Osteocyte (in vitro differentiated cells): ENCODE data around the gene C1QTNF12. TPM values are rescaled to one million over a fixed set of nuclear protein-coding genes. Genes with fewer than 3 reads are reported as not detected.

ENCODE experiments used
- DNase-seq: peaks from one replicate; pipeline ENCODE4 v3.0.0; 2021; ENCODE audit warnings: mixed read lengths; ENCODE audit not compliant: unreplicated experiment; ENCODE audit errors: extremely low spot score
- H3K27ac Mint-ChIP-seq: one replicate; pipeline ENCODE4 v1.8.0; 2021; ENCODE audit warnings: mild to moderate bottlenecking, mixed read lengths; ENCODE audit not compliant: unreplicated experiment
- H3K27me3 Mint-ChIP-seq: one replicate; pipeline ENCODE4 v1.8.0; 2021; ENCODE audit warnings: mixed read lengths; ENCODE audit not compliant: unreplicated experiment
- H3K36me3 Mint-ChIP-seq: one replicate; pipeline ENCODE4 v1.8.0; 2021; ENCODE audit warnings: mixed read lengths; ENCODE audit not compliant: unreplicated experiment
- H3K4me1 Mint-ChIP-seq: one replicate; pipeline ENCODE4 v1.8.0; 2021; ENCODE audit warnings: mixed read lengths; ENCODE audit not compliant: unreplicated experiment
- H3K4me3 Mint-ChIP-seq: one replicate; pipeline ENCODE4 v1.8.0; 2021; ENCODE audit warnings: mild to moderate bottlenecking, moderate library complexity, mixed read lengths; ENCODE audit not compliant: unreplicated experiment
- H3K9me3 Mint-ChIP-seq: one replicate; pipeline ENCODE4 v1.8.0; 2021; ENCODE audit warnings: mixed read lengths; ENCODE audit not compliant: unreplicated experiment
- total RNA-seq: library from RNA; stranded (reverse); gene quantifications from 2 replicates; pipeline ENCODE4 v1.2.1, GENCODE V29; 2021
- TF ChIP-seq, protein P1 (sequence below): fragments of 200-600 bp; sonication (generic); IDR thresholded peaks from 2 replicates; pipeline ENCODE4 v1.5.0; 2021; ENCODE audit warnings: antibody characterized with exemption, mild to moderate bottlenecking, moderate library complexity

C1QTNF12 gene
- total RNA-seq, 1 donor from 2014 or later = 3.6 TPM

DNA sequence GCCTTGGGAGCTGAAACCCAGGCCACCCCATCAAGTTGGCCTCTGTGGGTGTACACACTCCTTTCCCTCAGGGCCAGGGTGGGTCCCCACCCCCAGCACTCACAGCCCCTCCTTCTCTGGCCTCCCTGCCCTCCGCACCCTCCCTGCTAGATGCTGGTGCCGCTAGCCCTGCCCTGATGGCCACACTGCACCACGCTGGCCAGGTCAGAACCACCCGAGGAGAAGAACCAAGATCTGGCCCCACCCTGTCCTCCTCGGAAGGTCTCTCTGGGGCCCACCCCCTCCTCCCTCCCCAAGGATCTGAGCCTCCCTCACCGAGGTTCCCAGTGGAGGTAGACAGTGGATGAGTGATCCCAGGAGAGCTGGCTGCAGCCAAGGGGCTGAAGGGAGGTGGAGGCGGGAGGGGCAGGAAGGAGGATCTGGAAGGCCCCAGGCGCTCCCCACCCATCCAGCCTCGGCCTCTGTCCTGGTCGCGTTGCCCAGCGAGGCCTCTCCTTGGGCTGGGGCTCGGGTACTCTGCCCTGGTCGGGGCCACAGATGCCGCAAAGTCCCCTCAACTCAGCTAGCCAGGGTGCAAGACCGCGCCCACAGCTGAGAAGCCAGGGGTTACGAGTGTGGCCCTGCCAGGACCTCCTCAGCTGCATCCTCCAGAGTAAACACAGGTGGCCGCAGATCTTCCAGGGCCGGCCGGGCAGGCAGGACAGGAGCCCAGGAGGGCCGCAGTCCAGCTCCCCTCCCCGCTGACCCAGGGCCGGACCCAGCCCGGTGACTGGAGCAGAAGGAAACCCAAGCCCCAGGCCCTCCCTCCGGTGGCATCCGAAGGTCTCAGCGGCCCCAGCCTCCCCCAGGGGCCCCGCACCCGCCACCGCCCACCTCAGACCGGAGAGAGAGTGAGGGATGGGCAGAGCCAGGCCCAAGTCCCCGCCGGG is 9.3 kb downstream of the C1QTNF12 start:
- peaks cover 6% of the 10 kb centered on the region for H3K36me3 Mint-ChIP-seq

DNA sequence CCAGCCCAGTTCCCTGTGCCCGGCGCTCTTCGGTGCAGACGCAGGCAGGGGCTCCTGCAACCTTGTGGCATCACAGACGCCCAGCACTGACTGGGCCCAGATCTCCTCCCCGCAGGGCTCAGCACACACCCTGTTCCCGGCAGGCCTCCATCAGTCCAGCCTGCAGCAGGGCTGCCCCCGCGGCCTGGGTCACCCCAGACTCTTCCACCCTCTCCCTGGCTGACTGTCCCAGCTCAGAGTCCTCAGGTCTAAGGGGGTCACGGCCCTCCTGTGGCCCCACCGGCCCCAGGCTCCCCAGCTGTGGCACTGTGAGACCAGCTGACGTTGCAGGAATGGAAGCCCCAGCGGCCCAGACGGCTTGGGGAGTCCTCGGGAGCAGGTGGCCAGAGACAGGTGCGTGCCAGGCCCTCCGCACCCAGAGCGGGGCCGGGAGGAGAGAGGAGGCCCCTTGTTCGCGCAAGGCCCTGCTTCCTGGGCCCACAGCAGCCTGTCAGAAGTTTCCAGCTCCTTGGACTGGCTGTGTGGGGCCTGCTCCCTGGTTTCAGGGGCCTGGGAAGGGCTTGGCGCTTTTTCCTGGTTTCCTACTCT is 10.3 kb downstream of the C1QTNF12 start:
- peaks cover 36% of the 10 kb centered on the region for H3K4me1 Mint-ChIP-seq
- peaks cover 6% of the 10 kb centered on the region for H3K36me3 Mint-ChIP-seq
- H3K9me3 Mint-ChIP-seq = no peaks in the 10 kb centered on the region
- DNase-seq = no peak
- no peaks in the 10 kb centered on the region for H3K27me3 Mint-ChIP-seq
- TF ChIP-seq, protein P1, sequence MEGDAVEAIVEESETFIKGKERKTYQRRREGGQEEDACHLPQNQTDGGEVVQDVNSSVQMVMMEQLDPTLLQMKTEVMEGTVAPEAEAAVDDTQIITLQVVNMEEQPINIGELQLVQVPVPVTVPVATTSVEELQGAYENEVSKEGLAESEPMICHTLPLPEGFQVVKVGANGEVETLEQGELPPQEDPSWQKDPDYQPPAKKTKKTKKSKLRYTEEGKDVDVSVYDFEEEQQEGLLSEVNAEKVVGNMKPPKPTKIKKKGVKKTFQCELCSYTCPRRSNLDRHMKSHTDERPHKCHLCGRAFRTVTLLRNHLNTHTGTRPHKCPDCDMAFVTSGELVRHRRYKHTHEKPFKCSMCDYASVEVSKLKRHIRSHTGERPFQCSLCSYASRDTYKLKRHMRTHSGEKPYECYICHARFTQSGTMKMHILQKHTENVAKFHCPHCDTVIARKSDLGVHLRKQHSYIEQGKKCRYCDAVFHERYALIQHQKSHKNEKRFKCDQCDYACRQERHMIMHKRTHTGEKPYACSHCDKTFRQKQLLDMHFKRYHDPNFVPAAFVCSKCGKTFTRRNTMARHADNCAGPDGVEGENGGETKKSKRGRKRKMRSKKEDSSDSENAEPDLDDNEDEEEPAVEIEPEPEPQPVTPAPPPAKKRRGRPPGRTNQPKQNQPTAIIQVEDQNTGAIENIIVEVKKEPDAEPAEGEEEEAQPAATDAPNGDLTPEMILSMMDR = no peak
- H3K4me3 Mint-ChIP-seq = no peak overlapping the region
- no peak overlapping the region for H3K27ac Mint-ChIP-seq

More for the DNA sequence above, 9.3 kb downstream of the C1QTNF12 start:
- Mint-ChIP-seq H3K27ac (peak overlapping the region; percentile 47), H3K4me1 (peaks cover 36% of the 10 kb centered on the region), H3K27me3 (no peaks in the 10 kb centered on the region), H3K9me3 (no peaks in the 10 kb centered on the region), H3K4me3 (no peak overlapping the region)
- DNase-seq = no peak
- TF ChIP-seq, protein P1 = no peak

DNA sequence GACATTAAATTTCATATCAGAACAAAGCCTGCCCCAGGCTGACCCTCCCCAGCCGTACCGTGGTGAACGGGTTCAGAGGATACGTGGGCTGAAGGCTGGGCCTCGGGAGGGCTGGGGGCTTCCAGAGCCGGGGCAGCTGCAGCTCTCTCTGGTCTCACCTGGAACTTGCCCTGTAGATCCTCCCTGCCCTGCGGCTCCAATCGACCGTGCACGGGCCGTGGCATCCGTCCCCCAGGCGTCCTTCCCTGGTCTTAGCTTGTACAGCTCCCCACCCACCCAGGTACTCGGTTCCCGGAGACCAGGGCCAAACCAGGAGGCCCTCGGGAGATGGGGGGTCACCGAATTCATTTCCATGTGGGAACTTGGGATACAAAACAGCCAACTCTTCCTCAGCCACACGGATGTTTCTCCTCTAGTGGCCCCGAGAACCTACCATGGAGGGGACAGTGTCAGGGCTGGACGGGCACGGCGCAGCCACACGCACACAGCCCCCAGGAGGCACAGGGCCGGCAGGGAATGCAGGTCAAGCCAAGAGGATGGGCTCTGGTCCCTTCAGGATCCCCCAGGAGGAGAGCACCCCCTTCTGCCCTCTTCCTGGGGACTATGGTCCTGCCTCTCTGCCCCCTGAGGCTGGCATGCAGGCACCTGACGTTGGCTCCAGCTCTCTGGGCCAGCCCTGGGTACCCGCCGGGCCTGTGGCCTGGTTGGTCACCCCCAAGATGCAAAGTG is 11.3 kb downstream of the C1QTNF12 start:
- H3K27ac Mint-ChIP-seq = peak overlapping the region; percentile 7
- TF ChIP-seq, protein P1 = no peak
- H3K4me1 Mint-ChIP-seq = peaks cover 43% of the 10 kb centered on the region
- no peak overlapping the region for H3K4me3 Mint-ChIP-seq
- DNase-seq = no peak
- no peaks in the 10 kb centered on the region for H3K9me3 Mint-ChIP-seq
- H3K27me3 Mint-ChIP-seq = no peaks in the 10 kb centered on the region
- peaks cover 6% of the 10 kb centered on the region for H3K36me3 Mint-ChIP-seq

DNA sequence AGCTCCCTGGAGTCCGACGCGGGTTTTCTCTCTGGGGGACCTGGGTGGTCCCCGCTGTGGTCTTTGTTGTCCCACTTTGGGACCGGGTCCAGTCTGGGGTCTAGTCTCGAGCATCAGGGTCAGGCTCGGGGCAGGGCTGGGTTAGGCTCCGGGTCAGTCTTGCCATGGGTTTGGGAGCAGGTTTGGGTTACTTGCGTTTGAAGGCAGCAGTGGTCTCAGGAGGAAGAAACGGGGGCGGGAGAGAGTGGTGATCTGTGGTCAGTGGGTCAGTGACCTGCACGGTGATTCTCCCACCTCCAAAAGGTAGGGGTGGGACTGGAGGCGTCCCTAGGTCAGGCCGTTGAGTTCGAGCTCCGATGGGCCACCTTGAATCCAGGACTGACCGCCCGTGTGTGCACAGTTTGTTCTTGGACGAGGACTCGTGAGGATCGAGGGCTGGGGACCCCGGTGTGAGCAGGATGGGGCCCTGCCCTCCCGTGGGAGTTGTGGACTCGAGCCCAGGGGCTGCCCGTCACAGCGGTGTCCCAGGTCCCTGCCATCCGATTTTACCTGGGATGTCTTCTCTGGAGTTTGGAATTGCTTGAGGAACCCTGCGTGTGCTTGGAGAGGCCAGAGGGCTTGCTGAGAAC is 12.2 kb downstream of the C1QTNF12 start:
- Mint-ChIP-seq H3K9me3 (no peaks in the 10 kb centered on the region), H3K36me3 (peaks cover 8% of the 10 kb centered on the region), H3K4me3 (peak overlapping the region; percentile 69), H3K4me1 (peaks cover 46% of the 10 kb centered on the region), H3K27me3 (no peaks in the 10 kb centered on the region), H3K27ac (peak overlapping the region; percentile 42)
- no peak for DNase-seq
- TF ChIP-seq, protein P1 = no peak
